Aorta (tissue), 5 donors: Measurements from ENCODE around the gene RPL41. TPM values are rescaled to one million over a fixed set of nuclear protein-coding genes. Genes with fewer than 3 reads are reported as not detected.
"Not testable (repeated sequence)": the region's sequence is repeated elsewhere in the genome, so short reads cannot be mapped to it uniquely, and the experiment has no call there.

Source experiments
- ATAC-seq: fragments of 200-7000 bp; cut with Tn5 transposase; one replicate; pipeline ENCODE4 v1.9.1; 2022; ENCODE audit warnings: moderate library complexity; ENCODE audit not compliant: low FRiP score
- DNase-seq, 2 donors: peaks; one replicate each; pipeline ENCODE4 v3.0.0-alpha.2; 2020
- H3K27ac ChIP-seq, 2 donors: one replicate each; pipeline ENCODE4 v1.5.1; 2013; ENCODE audit warnings: low read length in 2 of 2, mild to moderate bottlenecking in 2 of 2, moderate library complexity in 2 of 2, control low read depth in 1 of 2, inconsistent platforms in 1 of 2, low read depth in 1 of 2
- H3K27me3 ChIP-seq, 2 donors: one replicate each; pipeline ENCODE4 v1.6.1; 2013; ENCODE audit warnings: control low read depth in 1 of 2, low read length in 1 of 2, mild to moderate bottlenecking in 1 of 2, moderate library complexity in 1 of 2; ENCODE audit not compliant: insufficient read depth in 2 of 2, control insufficient read depth in 1 of 2
- H3K36me3 ChIP-seq, 2 donors: one replicate each; pipeline ENCODE4 v1.6.1; 2013; ENCODE audit warnings: control low read depth in 1 of 2, low read length in 1 of 2, mild to moderate bottlenecking in 1 of 2; ENCODE audit not compliant: insufficient read depth in 2 of 2, control insufficient read depth in 1 of 2
- H3K4me1 ChIP-seq, 2 donors: one replicate each; pipeline ENCODE4 v1.6.1; 2013; ENCODE audit warnings: low read length in 2 of 2, control low read depth in 1 of 2, mild to moderate bottlenecking in 1 of 2, moderate library complexity in 1 of 2; ENCODE audit not compliant: insufficient read depth in 2 of 2, control insufficient read depth in 1 of 2
- H3K4me3 ChIP-seq, 2 donors: one replicate each; pipeline ENCODE4 v1.5.1; 2013; ENCODE audit warnings: low read length in 2 of 2, control low read depth in 1 of 2, mild to moderate bottlenecking in 1 of 2
- H3K9me3 ChIP-seq: one replicate; pipeline ENCODE4 v1.6.1; 2013; ENCODE audit warnings: mild to moderate bottlenecking, low read length; ENCODE audit not compliant: control insufficient read depth
- WGBS, 2 donors: extraction: QIAGEN DNeasy Blood & Tissue Kit; methylation state at CpG; one replicate each; pipeline ENCODE4 v1.1.7; 2013; 5-methylcytosine and 5-hydroxymethylcytosine counted together
- intact Hi-C, 2 donors: fragments of 100-400 bp; cut with DNase I; formaldehyde crosslinking; loops; one replicate each; pipeline versions ENCODE4 v1.14.2 to v1.15.0; 2022
- polyA plus RNA-seq, 2 donors: library from polyadenylated mRNA; stranded (reverse); fragments of 200-250 nt; gene quantifications; one replicate each; pipeline ENCODE4 v1.2.3, GENCODE V29; 2013
- total RNA-seq, 2 donors: library from RNA; stranded (reverse); fragmentation: NEBNext Ultra II Directional; extraction: Animal tissue kit (Norgen Biotek cat#: 25700); gene quantifications; one replicate each; pipeline ENCODE4 v1.2.1, GENCODE V29; 2021
- donor health status: healthy with polysubstance abuse.
- donor health status: Bipolar disorder and iron deficiency.
- donor health status: DM: no; HTN: no; CAD: no.
- donor health status: DM: no; HTN: no; CAD: no.
- donor health status: DM: yes; HTN: yes; CAD: no.

Gene RPL41
- total and polyA plus RNA-seq, 4 donors = 2,225 to 7,278 (median 4,110) TPM

DNA sequence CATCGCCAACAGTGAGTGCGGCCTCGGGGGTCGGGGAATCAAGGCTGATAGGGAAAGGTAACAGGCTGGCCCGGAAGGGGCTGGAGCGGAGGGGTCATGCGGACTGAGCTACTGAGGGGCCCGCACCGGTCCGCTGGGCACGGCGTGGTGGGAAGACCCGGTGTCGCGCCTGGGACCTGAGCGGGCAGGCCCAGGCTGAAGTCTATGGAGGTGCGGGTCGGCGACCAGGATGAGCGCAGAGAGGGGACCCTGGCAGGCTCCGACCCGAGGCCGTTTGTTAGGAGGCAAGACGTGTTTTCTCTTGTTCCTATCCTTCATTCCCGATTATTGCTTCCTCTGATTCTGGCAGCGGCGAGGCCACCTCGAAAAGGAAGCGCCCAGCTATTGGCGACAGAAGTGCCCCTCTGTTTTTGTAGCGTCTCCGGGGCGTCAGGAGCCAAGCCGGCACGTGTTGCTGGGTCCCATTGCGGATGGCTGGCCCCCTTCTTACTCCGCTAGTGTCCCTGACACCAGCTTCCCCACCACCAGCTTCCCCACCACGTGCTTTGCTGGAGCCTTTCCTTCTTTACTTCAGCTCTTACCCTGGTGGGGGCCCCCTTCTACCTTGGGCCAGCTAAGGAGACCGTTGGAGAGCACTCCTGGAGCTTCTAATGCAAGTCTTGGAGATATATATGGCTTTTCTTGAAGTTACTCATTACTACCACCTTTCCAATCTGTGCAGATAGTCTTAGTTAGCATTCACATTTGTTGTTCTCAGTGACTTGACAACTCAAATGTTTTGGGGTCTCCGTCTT lies 11.4 kb upstream of the RPL41 start:
- peaks cover 0 to 9% of the 10 kb centered on the region in 2 donors for H3K4me1 ChIP-seq
- WGBS, 2 donors = 1% methylated on average over 40 of the region's 40 CpGs
- H3K4me3 ChIP-seq = peak overlapping the region; percentile 44 to 67
- intact Hi-C loops = loop anchor here in 1 of 2 donors (10.0 kb wide), 2 partner anchors 60 to 100 kb away; partner anchors contain the start of gene RPS26
- peaks cover 0 to 4% of the 10 kb centered on the region in 2 donors for H3K36me3 ChIP-seq
- no peaks in the 10 kb centered on the region for H3K27me3 ChIP-seq
- peak overlapping the region in 1 of 2 donors; percentile 83 for H3K27ac ChIP-seq
- DNase-seq (peak; percentile 71 to 80), ATAC-seq (peak; percentile 52)
- no peaks in the 10 kb centered on the region for H3K9me3 ChIP-seq

DNA sequence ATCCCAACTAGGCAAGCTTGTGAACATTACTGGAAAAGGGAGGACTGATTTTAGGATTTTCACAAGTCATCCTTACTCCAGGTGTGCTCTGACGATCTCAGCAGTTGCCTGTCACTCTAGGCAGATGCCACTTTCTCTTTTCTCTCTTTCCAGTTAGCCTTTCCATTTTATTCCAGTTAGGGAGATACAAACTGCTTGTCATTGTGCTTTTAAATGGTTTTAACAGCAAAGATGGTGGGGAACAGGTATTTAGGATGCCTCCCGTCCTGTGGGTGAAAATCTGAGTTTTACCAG lies 10.9 kb upstream of the RPL41 start:
- ATAC-seq (no peak), DNase-seq (no peak)
- H3K36me3 ChIP-seq = peaks cover 0 to 7% of the 10 kb centered on the region in 2 donors
- H3K27ac ChIP-seq = no peak overlapping the region
- WGBS, 2 donors = 37 to 40% methylated on average over 2 of the region's 2 CpGs
- peak overlapping the region; percentile 44 to 67 for H3K4me3 ChIP-seq
- intact Hi-C loops = loop anchor here in 1 of 2 donors (10.0 kb wide), 2 partner anchors 61 to 101 kb away; partner anchors contain the start of gene RPS26
- no peaks in the 10 kb centered on the region for H3K9me3 ChIP-seq
- peaks cover 0 to 9% of the 10 kb centered on the region in 2 donors for H3K4me1 ChIP-seq
- H3K27me3 ChIP-seq = no peaks in the 10 kb centered on the region

DNA sequence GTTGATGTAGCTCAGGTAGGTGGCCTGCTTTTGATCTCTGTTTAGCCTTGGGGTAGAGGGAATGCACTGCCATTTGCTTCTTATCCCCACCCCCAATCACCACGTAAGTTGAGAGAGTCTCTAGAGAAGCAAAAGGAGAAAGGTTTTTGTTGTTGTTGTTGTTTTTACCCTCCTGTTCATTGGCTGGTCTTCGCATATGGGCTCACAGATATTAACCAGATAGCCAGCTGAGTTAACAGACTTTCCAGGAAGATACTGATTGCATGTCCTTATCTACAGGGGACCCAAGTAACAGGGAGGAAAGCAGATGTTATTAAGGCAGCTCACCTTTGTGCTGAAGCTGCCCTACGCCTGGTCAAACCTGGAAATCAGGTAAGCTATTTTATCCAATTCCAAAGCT lies 9.2 kb upstream of the RPL41 start:
- H3K27me3 ChIP-seq = no peaks in the 10 kb centered on the region
- WGBS, 2 donors = 88 to 90% methylated on average over 3 of the region's 3 CpGs
- H3K4me1 ChIP-seq = peaks cover 0 to 9% of the 10 kb centered on the region in 2 donors
- no peaks in the 10 kb centered on the region for H3K9me3 ChIP-seq
- DNase-seq (no peak), ATAC-seq (no peak)
- intact Hi-C loops = loop anchor here in 1 of 2 donors (10.0 kb wide), 2 partner anchors 62 to 102 kb away; partner anchors contain the start of gene RPS26
- no peak overlapping the region for H3K4me3 ChIP-seq
- H3K27ac ChIP-seq = no peak overlapping the region
- H3K36me3 ChIP-seq = peaks cover 0 to 13% of the 10 kb centered on the region in 2 donors

DNA sequence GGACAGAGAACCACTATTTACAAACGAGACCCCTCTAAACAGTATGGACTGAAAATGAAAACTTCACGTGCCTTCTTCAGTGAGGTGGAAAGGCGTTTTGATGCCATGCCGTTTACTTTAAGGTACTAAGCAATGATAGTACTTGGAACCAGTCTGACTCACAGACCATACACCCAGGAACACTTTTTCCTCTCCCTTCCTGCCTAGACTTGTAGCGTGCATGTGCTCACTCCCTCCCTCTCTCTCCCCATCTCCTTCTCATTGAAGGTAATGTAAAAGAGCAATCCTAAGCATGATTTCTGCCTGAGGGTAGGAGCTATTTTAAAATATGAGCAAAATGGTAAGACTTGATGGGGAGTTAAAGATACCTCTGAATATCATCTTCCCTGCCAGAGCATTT lies 5.9 kb upstream of the RPL41 start:
- Histone ChIP-seq H3K4me1 (peaks cover 0 to 1% of the 10 kb centered on the region in 2 donors), H3K27ac (no peak overlapping the region), H3K27me3 (no peaks in the 10 kb centered on the region), H3K4me3 (no peak overlapping the region), H3K9me3 (no peaks in the 10 kb centered on the region), H3K36me3 (peaks cover 0 to 13% of the 10 kb centered on the region in 2 donors)
- ATAC-seq (no peak), DNase-seq (no peak)
- 88 to 95% methylated on average over 5 of the region's 5 CpGs for WGBS, 2 donors
- intact Hi-C loops = no loop called here

- ATAC-seq = no peak
- no peak for DNase-seq
- peaks cover 0 to 3% of the 10 kb centered on the region in 2 donors for H3K27me3 ChIP-seq
- H3K36me3 ChIP-seq = peaks cover 0 to 10% of the 10 kb centered on the region in 2 donors
- WGBS, 2 donors = 85 to 90% methylated on average over 1 of the region's 1 CpG
- intact Hi-C loops = no loop called here
- H3K27ac ChIP-seq = no peak overlapping the region
- peaks cover 0 to 4% of the 10 kb centered on the region in 2 donors for H3K4me1 ChIP-seq
- H3K9me3 ChIP-seq = no peaks in the 10 kb centered on the region
- H3K4me3 ChIP-seq = no peak overlapping the region
Observed at GRCh38 chr12:56114084-56114483, 2.3 kb upstream of the RPL41 start.

DNA sequence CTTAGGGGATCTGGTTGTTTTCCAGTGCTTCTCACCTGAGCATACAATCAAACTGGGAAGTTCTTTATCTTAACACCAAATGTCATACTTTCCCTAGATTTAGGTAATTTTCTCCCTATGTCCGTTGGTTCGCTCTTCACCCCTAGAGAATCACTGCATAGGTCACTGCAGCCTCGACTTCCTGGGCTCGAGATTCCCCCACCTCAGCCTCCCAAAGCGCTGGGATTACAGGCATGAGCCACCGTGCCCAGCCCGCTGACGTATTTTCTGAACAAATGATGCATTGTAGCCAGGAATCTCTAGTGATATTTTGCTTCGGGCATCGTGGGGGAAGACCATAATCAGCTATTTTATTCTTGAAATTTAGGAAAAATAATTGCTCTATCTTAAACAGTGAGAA lies 1.1 kb upstream of the RPL41 start:
- H3K27ac ChIP-seq = no peak overlapping the region
- intact Hi-C loops = loop anchor here in 1 of 2 donors (5.0 kb wide), 1 partner anchor 42 kb away; the partner anchor contains the start of gene MYL6
- no peak for DNase-seq
- no peak for ATAC-seq
- 24 to 28% methylated on average over 10 of the region's 10 CpGs for WGBS, 2 donors
- H3K27me3 ChIP-seq = peaks cover 0 to 3% of the 10 kb centered on the region in 2 donors
- peaks cover 0 to 6% of the 10 kb centered on the region in 2 donors for H3K4me1 ChIP-seq
- no peaks in the 10 kb centered on the region for H3K9me3 ChIP-seq
- H3K36me3 ChIP-seq = peaks cover 0 to 9% of the 10 kb centered on the region in 2 donors
- H3K4me3 ChIP-seq = peak overlapping the region; percentile 23 to 93

- not testable (repeated sequence) for ATAC-seq, H3K4me1 ChIP-seq, H3K9me3 ChIP-seq, H3K36me3 ChIP-seq, H3K27me3 ChIP-seq, DNase-seq
- intact Hi-C loops = loop anchor here in 1 of 2 donors (5.0 kb wide), 1 partner anchor 40 kb away; the partner anchor contains the start of gene MYL6
- Histone ChIP-seq H3K4me3 (peak overlapping the region; percentile 93 to 99), H3K27ac (peak overlapping the region; percentile 72 to 91)
- WGBS, 2 donors = 1 to 2% methylated on average over 12 of the region's 16 CpGs
Observed at GRCh38 chr12:56117082-56117706, 761 bp downstream of the RPL41 start.

DNA sequence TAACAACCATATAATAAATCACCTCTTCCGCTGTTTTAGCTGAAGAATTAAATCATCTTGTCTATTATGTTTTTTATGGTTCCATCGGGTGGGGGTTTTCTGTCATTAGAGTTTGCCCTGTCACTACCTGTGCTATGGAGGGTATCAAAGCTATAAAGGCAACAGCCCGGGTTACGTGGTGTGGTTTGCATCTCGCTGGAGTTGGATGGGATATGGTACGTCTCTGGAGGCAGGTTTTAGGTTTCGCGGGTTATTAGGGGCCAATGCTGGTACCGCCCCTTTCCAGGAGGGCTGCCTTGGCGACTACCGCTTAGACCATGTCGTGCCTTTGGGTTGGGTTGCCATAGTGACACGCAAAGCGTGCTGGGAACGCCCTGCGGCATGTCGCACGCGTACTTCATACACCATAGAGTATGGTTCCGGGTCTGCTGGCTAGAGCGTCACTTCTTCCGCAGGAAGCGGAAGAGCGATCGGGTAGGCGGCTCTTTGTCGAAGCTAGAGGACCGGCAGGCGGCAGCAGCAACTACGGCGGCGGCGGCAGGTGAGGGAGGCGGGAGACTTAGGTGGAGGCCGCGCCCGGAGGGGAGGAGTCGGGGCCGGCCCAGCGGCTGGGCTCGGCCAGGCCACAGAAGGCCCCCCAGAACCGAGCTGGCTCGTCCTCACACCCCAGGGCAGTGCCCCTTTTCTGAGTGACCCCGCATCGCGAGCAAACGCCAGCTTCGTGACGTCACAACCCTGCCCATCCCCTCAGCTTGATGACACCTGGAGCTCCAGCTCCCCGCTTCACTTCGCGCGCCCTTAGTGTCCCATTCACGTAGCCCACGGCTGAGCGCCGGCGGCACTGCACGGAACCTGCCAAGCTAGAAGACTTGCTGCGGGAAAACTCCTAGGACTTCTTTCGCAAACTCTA lies 1.6 kb downstream of the RPL41 start, which contains the start of gene ZC3H10:
Gene ZC3H10, plus strand, starts transcription at position 489 of the 910 bp plus-strand sequence. CDS start 2,297 bp downstream, outside the sequence.
- Histone ChIP-seq H3K27ac (peak within 1 kb of the TSS; percentile 91 to 98), H3K4me1 (peaks cover 0 to 6% of the 10 kb centered on the region in 2 donors), H3K36me3 (no peaks in the 10 kb centered on the region), H3K4me3 (peak within 1 kb of the TSS; percentile 93 to 99), H3K27me3 (peaks cover 0 to 3% of the 10 kb centered on the region in 2 donors), H3K9me3 (no peaks in the 10 kb centered on the region)
- intact Hi-C loops = loop anchor here (2.0 to 5.0 kb wide), 4 partner anchors 39 to 107 kb away; partner anchors contain the start of genes MYL6 (in 1 of the 2), NABP2 (in 1 of the 2) and SMARCC2 (in 1 of the 2)
- DNase-seq (peak; percentile 98 to 99), ATAC-seq (peak; percentile 92)
- WGBS, 2 donors = 0% methylated on average over 50 to 61 of the region's 61 CpGs
